ENCODE results near the gene MEN1. TPM values are rescaled to one million over a fixed set of nuclear protein-coding genes. Genes with fewer than 3 reads are reported as not detected.

The MEN1 gene
- total RNA-seq, 1 experiment from 2014 or later = 54.5 TPM

GRCh38 chr11:64839887-64840782, 29.8 kb upstream of the MEN1 start:
- intact Hi-C loops (cut with micrococcal nuclease; ENCODE audit: unreplicated experiment) = loop anchor here (10.0 kb wide), 2 partner anchors 185 to 275 kb away; partner anchors contain the start of genes SNX15, TM7SF2 and ZNHIT2
- ChIA-PET CTCF (interaction anchor here (0.7 kb wide), 1 partner anchor 404 kb away, joined by 3 read pairs; no protein-coding TSS in a partner anchor), POLR2A (interaction anchor here (0.6 kb wide), 1 partner anchor 1058 kb away, joined by 7 read pairs; no protein-coding TSS in a partner anchor)
- no peak for ATAC-seq
- in situ Hi-C loops (cut with HindIII; ENCODE audit: low pct_unique_long_range_greater_than_20kb, low sequenced_read_pairs) = no loop called here
- peaks cover 32% of the 10 kb centered on the region for H3K4me1 ChIP-seq (ENCODE audit: control insufficient read depth, insufficient read depth, low read length)
- no peaks in the 10 kb centered on the region for H3K9me3 ChIP-seq (ENCODE audit: control insufficient read depth, insufficient read depth, low read depth, low read length)
- no peaks in the 10 kb centered on the region for H3K27me3 ChIP-seq (ENCODE audit: control insufficient read depth, insufficient read depth, low read length)
- no peak overlapping the region for H3K27ac ChIP-seq (ENCODE audit: low read length)
- no TSS peak for BruUV-seq (replicated peaks)
- DNase-seq (ENCODE audit: low read depth, low spot score) = no peak
- TF ChIP-seq CTCF (IDR thresholded peaks at IDR 0.05) = no peak
- TF ChIP-seq POLR2AphosphoS5 (IDR thresholded peaks at IDR 0.05; ENCODE audit: low read depth, low read length) = no peak
- no peak for TF ChIP-seq SIN3A (IDR thresholded peaks at IDR 0.05; ENCODE audit: borderline replicate concordance, insufficient read depth, low read depth, low read length)
- no peak for TF ChIP-seq TCF7L2 (IDR thresholded peaks at IDR 0.05; ENCODE audit: low read depth, low read length)
- no peak for TF ChIP-seq REST (IDR thresholded peaks at IDR 0.05; ENCODE audit: insufficient read depth in 1 of 2, low read depth in 2 of 2, low read length in 1 of 2)
- H3K4me3 ChIP-seq (ENCODE audit: low read depth in 2 of 2, low read length in 2 of 2) = no peak overlapping the region
- no peaks in the 10 kb centered on the region; the same call in 1 of the 2 replicates for H3K36me3 ChIP-seq (ENCODE audit: control insufficient read depth, insufficient read depth, low read length)

- in situ Hi-C loops (cut with HindIII; ENCODE audit: low pct_unique_long_range_greater_than_20kb, low sequenced_read_pairs) (no loop called here), intact Hi-C loops (cut with micrococcal nuclease; ENCODE audit: unreplicated experiment) (no loop called here)
- Histone ChIP-seq H3K4me3 (ENCODE audit: low read depth in 2 of 2, low read length in 2 of 2) (no peak overlapping the region), H3K27me3 (ENCODE audit: control insufficient read depth, insufficient read depth, low read length) (no peaks in the 10 kb centered on the region), H3K4me1 (ENCODE audit: control insufficient read depth, insufficient read depth, low read length) (peaks cover 37% of the 10 kb centered on the region), H3K9me3 (ENCODE audit: control insufficient read depth, insufficient read depth, low read depth, low read length) (no peaks in the 10 kb centered on the region), H3K27ac (ENCODE audit: low read length) (no peak overlapping the region), H3K36me3 (ENCODE audit: control insufficient read depth, insufficient read depth, low read length) (no peaks in the 10 kb centered on the region; the same call in 1 of the 2 replicates)
- POLR2A ChIA-PET = interaction anchor here (0.6 kb wide), 1 partner anchor 1059 kb away, joined by 7 read pairs; no protein-coding TSS in a partner anchor
- TF ChIP-seq REST (IDR thresholded peaks at IDR 0.05; ENCODE audit: insufficient read depth in 1 of 2, low read depth in 2 of 2, low read length in 1 of 2) (no peak), SIN3A (IDR thresholded peaks at IDR 0.05; ENCODE audit: borderline replicate concordance, insufficient read depth, low read depth, low read length) (no peak), CTCF (IDR thresholded peaks at IDR 0.05) (no peak), POLR2AphosphoS5 (IDR thresholded peaks at IDR 0.05; ENCODE audit: low read depth, low read length) (no peak)
- ATAC-seq (no peak), DNase-seq (ENCODE audit: low read depth, low spot score) (no peak)
- no TSS peak for BruUV-seq (replicated peaks)
- CTCF ChIA-PET = no interaction called here
Measured at GRCh38 chr11:64839335-64839734, 29.0 kb upstream of the MEN1 start.

Data from Panc1 (cell line).